H9 (cell line): ENCODE data around the gene ZNF180. TPM values are rescaled to one million over a fixed set of nuclear protein-coding genes. Genes with fewer than 3 reads are reported as not detected.
A peak's percentile ranks its signal among the peaks of the same experiment; 100 is the strongest.

Experiments used
- DNase-seq: peaks from one replicate; pipeline ENCODE4 v3.0.0-alpha.2; 2017
- H2AFZ ChIP-seq: one replicate; pipeline ENCODE4 v1.6.1; 2013; ENCODE audit warnings: mild to moderate bottlenecking, low read length, control low read depth, moderate library complexity
- H2AK5ac ChIP-seq: 2 replicates; pipeline ENCODE4 v1.6.1; 2013; ENCODE audit warnings: low read length, control low read depth, mixed read lengths; ENCODE audit not compliant: insufficient read length
- H2BK120ac ChIP-seq: one replicate; pipeline ENCODE4 v1.6.1; 2013; ENCODE audit warnings: low read depth, mild to moderate bottlenecking, low read length, control low read depth, inconsistent platforms; ENCODE audit not compliant: poor library complexity, severe bottlenecking
- H2BK12ac ChIP-seq: 2 replicates; pipeline ENCODE4 v1.6.1; 2013; ENCODE audit warnings: low read length, control low read depth, mixed read lengths, low read depth; ENCODE audit not compliant: insufficient read length
- H2BK15ac ChIP-seq: 2 replicates; pipeline ENCODE4 v1.6.1; 2013; ENCODE audit warnings: low read depth, low read length, control low read depth
- H2BK20ac ChIP-seq: one replicate; pipeline ENCODE4 v1.6.1; 2013; ENCODE audit warnings: low read depth, mild to moderate bottlenecking, low read length, control low read depth, inconsistent platforms; ENCODE audit not compliant: poor library complexity, severe bottlenecking
- H2BK5ac ChIP-seq: 2 replicates; pipeline ENCODE4 v1.6.1; 2013; ENCODE audit warnings: low read length, control low read depth, mixed read lengths; ENCODE audit not compliant: insufficient read length
- H3K14ac ChIP-seq: 2 replicates; pipeline ENCODE4 v1.6.1; 2013; ENCODE audit warnings: low read length, control low read depth; ENCODE audit not compliant: insufficient read depth
- H3K18ac ChIP-seq: 2 replicates; pipeline ENCODE4 v1.6.1; 2013; ENCODE audit warnings: low read depth, mild to moderate bottlenecking, mixed read lengths, low read length, control low read depth; ENCODE audit not compliant: insufficient read length
- H3K23ac ChIP-seq: 2 replicates; pipeline ENCODE4 v1.6.1; 2013; ENCODE audit warnings: low read length, control low read depth, mixed read lengths, low read depth; ENCODE audit not compliant: insufficient read length
- H3K23me2 ChIP-seq: 2 replicates; pipeline ENCODE4 v1.6.1; 2013; ENCODE audit warnings: low read depth, mild to moderate bottlenecking, mixed read lengths, low read length, control low read depth; ENCODE audit not compliant: insufficient read length, poor library complexity, severe bottlenecking
- H3K27ac ChIP-seq: 2 replicates; pipeline ENCODE4 v1.5.1; 2013; ENCODE audit warnings: low read length, control low read depth, mixed read lengths, low read depth; ENCODE audit not compliant: insufficient read length
- H3K27me3 ChIP-seq: 2 replicates; pipeline ENCODE4 v1.6.1; 2013; ENCODE audit warnings: low read length, control low read depth, inconsistent platforms; ENCODE audit not compliant: insufficient read depth
- H3K4ac ChIP-seq: 2 replicates; pipeline ENCODE4 v1.6.1; 2013; ENCODE audit warnings: low read depth, mild to moderate bottlenecking, control low read depth, inconsistent platforms, low read length, moderate library complexity
- H3K4me1 ChIP-seq: 2 replicates; pipeline ENCODE4 v1.6.1; 2013; ENCODE audit warnings: low read length, control low read depth, inconsistent platforms; ENCODE audit not compliant: insufficient read depth
- H3K4me2 ChIP-seq: 2 replicates; pipeline ENCODE4 v1.6.1; 2013; ENCODE audit warnings: low read length, control low read depth, mixed read lengths; ENCODE audit not compliant: insufficient read length, insufficient read depth
- H3K56ac ChIP-seq: 2 replicates; pipeline ENCODE4 v1.6.1; 2013; ENCODE audit warnings: low read depth, mild to moderate bottlenecking, mixed read lengths, low read length, control low read depth; ENCODE audit not compliant: insufficient read length
- H3K79me1 ChIP-seq: 2 replicates; pipeline ENCODE4 v1.6.1; 2013; ENCODE audit warnings: low read depth, mild to moderate bottlenecking, moderate library complexity, low read length, control low read depth, inconsistent platforms; ENCODE audit not compliant: insufficient read depth, poor library complexity, severe bottlenecking
- H3K79me2 ChIP-seq: 2 replicates; pipeline ENCODE4 v1.6.1; 2013; ENCODE audit warnings: low read length, control low read depth, inconsistent platforms; ENCODE audit not compliant: insufficient read depth
- H3K9ac ChIP-seq: 2 replicates; pipeline ENCODE4 v1.6.1; 2013; ENCODE audit warnings: low read length, control low read depth, mixed read lengths; ENCODE audit not compliant: insufficient read length; ENCODE audit errors: extremely low read depth
- H3K9me3 ChIP-seq: one replicate; pipeline ENCODE4 v1.6.1; 2013; ENCODE audit warnings: low read depth, low read length, inconsistent platforms; ENCODE audit not compliant: control insufficient read depth
- H3T11ph ChIP-seq: one replicate; pipeline ENCODE4 v1.6.1; 2013; ENCODE audit warnings: mild to moderate bottlenecking, low read length, control low read depth, inconsistent platforms
- H4K20me1 ChIP-seq: one replicate; pipeline ENCODE4 v1.6.1; 2013; ENCODE audit not compliant: control insufficient read depth, insufficient read length, insufficient read depth
- H4K5ac ChIP-seq: 2 replicates; pipeline ENCODE4 v1.6.1; 2013; ENCODE audit warnings: low read depth, mild to moderate bottlenecking, mixed read lengths, low read length, control low read depth; ENCODE audit not compliant: insufficient read length
- H4K8ac ChIP-seq: replicated peaks from 2 replicates; pipeline ENCODE4 v1.6.1; 2013; ENCODE audit warnings: low read length, control low read depth, mixed read lengths, low read depth; ENCODE audit not compliant: insufficient read length
- H4K91ac ChIP-seq: 2 replicates; pipeline ENCODE4 v1.6.1; 2013; ENCODE audit warnings: low read depth, mild to moderate bottlenecking, moderate library complexity, mixed read lengths, low read length, control low read depth; ENCODE audit not compliant: insufficient read length
- H3K27ac Mint-ChIP-seq, 3 experiments: 2 replicates in 2 of 3; 3 replicates in 1 of 3; pipeline ENCODE4 v1.8.0; 2020 to 2021; ENCODE audit warnings: mixed read lengths in 3 of 3, mild to moderate bottlenecking in 1 of 3, moderate library complexity in 1 of 3
- H3K27me3 Mint-ChIP-seq: 2 replicates; pipeline ENCODE4 v1.8.0; 2021; ENCODE audit warnings: low read depth, mild to moderate bottlenecking, moderate library complexity, mixed read lengths
- H3K36me3 Mint-ChIP-seq, 3 experiments: 2 replicates in 2 of 3; 3 replicates in 1 of 3; pipeline ENCODE4 v1.8.0; 2020 to 2021; ENCODE audit warnings: low read depth in 3 of 3, mixed read lengths in 3 of 3; ENCODE audit not compliant: insufficient read depth in 1 of 3
- H3K4me1 Mint-ChIP-seq, 2 experiments: 2 replicates each; pipeline ENCODE4 v1.8.0; 2020; ENCODE audit warnings: mixed read lengths in 2 of 2
- H3K4me3 Mint-ChIP-seq, 2 experiments: 2 replicates in 1 of 2; 3 replicates in 1 of 2; pipeline ENCODE4 v1.8.0; 2020 to 2021; ENCODE audit warnings: mild to moderate bottlenecking in 2 of 2, mixed read lengths in 2 of 2, moderate library complexity in 1 of 2
- H3K9me3 Mint-ChIP-seq, 2 experiments: 2 replicates in 1 of 2; 3 replicates in 1 of 2; pipeline ENCODE4 v1.8.0; 2020; ENCODE audit warnings: mild to moderate bottlenecking in 2 of 2, mixed read lengths in 2 of 2, moderate library complexity in 1 of 2
- WGBS: extraction: QIAGEN DNeasy Blood & Tissue Kit; methylation state at CpG from one replicate; pipeline ENCODE4 v1.1.7; 2013; ENCODE audit warnings: missing lambda C conversion rate, low lambda C conversion rate, mixed read lengths; ENCODE audit not compliant: insufficient read length; ENCODE audit errors: extremely low coverage; 5-methylcytosine and 5-hydroxymethylcytosine counted together
- total RNA-seq: library from RNA; stranded (reverse); gene quantifications from 2 replicates; pipeline ENCODE4 v1.2.1, GENCODE V29; 2021
- TF ChIP-seq, protein P1 (sequence below): fragments of 200-600 bp; sonication (generic); conservative IDR thresholded peaks from 3 replicates; pipeline ENCODE4 v1.8.0; 2021; ENCODE audit warnings: antibody characterized with exemption, mild to moderate bottlenecking

Gene ZNF180
- total RNA-seq, 1 experiment from 2014 or later = 13.6 TPM

DNA sequence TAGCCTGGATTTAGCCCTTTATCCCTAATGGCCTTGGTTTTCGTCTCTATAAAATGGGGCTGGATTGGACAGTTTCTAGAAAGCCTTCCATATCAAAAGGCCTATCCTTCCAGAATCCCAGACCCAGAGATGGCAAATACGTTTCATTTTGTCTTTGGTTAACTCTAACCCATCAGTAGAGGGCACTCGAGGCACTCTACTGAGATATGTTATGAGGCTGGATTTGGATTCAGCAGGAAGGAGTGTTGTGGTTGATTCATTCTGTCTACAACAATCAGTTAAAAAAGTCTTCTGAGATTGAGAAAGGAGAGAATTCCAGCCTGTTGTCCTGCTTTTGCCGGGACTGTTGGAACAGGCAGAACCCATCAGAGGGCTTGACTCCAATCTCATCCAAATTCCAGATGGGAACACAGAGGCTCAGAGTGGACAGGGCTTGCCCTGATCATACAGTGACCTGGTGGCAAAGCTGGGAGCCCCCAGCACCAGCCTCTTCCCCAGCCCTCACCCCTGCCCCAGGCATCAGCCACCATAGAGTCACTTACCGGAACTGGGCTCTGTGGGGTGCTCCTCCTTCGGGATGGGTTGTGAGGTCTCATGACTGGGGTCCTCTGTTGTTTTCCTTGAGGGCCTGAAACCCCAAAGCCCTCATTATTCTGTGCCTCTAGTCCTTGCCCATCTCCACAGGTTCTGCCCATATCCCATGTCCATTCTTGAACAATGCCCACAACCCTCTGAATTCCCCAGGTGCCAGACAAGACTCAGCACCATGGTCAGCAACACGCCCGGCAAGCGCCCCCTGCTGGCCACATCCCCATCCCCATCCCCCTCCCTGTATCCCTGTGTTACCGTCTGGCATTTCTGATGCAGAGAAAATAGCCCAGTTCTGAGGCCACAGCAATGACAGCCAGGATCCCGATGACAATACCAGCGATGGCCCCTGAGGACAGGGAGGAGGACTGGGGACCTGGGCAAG lies 12.3 kb upstream of the ZNF180 start:
- DNase-seq = peak; percentile 80
- Histone ChIP-seq H2AK5ac (no peak overlapping the region), H3T11ph (no peak overlapping the region), H2BK20ac (no peak overlapping the region), H3K18ac (no peak overlapping the region), H3K56ac (no peak overlapping the region), H3K79me2 (no peaks in the 10 kb centered on the region), H3K14ac (no peak overlapping the region), H4K5ac (no peak overlapping the region), H3K4ac (no peak overlapping the region), H3K23ac (no peak overlapping the region), H3K9ac (no peak overlapping the region), H3K27me3 (no peaks in the 10 kb centered on the region), H3K9me3 (no peaks in the 10 kb centered on the region), H2BK15ac (no peak overlapping the region), H3K4me1 (no peaks in the 10 kb centered on the region), H3K27ac (no peak overlapping the region), H2BK5ac (no peak overlapping the region), H4K8ac (no peak overlapping the region), H4K20me1 (no peaks in the 10 kb centered on the region), H3K23me2 (no peaks in the 10 kb centered on the region), H2BK120ac (no peak overlapping the region), H3K79me1 (no peaks in the 10 kb centered on the region), H2BK12ac (no peak overlapping the region), H2AFZ (no peak overlapping the region), H4K91ac (no peak overlapping the region), H3K4me2 (no peak overlapping the region)
- no peaks in the 10 kb centered on the region for H3K4me1 Mint-ChIP-seq
- no peaks in the 10 kb centered on the region; a peak in 2 of 7 replicates for H3K36me3 Mint-ChIP-seq
- TF ChIP-seq, protein P1, sequence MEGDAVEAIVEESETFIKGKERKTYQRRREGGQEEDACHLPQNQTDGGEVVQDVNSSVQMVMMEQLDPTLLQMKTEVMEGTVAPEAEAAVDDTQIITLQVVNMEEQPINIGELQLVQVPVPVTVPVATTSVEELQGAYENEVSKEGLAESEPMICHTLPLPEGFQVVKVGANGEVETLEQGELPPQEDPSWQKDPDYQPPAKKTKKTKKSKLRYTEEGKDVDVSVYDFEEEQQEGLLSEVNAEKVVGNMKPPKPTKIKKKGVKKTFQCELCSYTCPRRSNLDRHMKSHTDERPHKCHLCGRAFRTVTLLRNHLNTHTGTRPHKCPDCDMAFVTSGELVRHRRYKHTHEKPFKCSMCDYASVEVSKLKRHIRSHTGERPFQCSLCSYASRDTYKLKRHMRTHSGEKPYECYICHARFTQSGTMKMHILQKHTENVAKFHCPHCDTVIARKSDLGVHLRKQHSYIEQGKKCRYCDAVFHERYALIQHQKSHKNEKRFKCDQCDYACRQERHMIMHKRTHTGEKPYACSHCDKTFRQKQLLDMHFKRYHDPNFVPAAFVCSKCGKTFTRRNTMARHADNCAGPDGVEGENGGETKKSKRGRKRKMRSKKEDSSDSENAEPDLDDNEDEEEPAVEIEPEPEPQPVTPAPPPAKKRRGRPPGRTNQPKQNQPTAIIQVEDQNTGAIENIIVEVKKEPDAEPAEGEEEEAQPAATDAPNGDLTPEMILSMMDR = peak; percentile 84
- H3K9me3 Mint-ChIP-seq = peaks cover 70 to 77% of the 10 kb centered on the region in 2 experiments
- H3K4me3 Mint-ChIP-seq = no peak overlapping the region
- no peak overlapping the region for H3K27ac Mint-ChIP-seq
- no CpG with 5 or more reads among the region's 12 CpGs for WGBS
- peaks cover 49% of the 10 kb centered on the region for H3K27me3 Mint-ChIP-seq
